Left cardiac atrium (tissue), 4 donors: ENCODE measurements around the gene CATSPERB. TPM values are rescaled to one million over a fixed set of nuclear protein-coding genes. Genes with fewer than 3 reads are reported as not detected.
"Not testable (repeated sequence)": the region's sequence is repeated elsewhere in the genome, so short reads cannot be mapped to it uniquely, and the experiment has no call there.

Experiments
- ATAC-seq, 2 donors: fragments of 200-7000 bp; cut with Tn5 transposase; one replicate each; pipeline ENCODE4 v1.9.1; 2020; ENCODE audit warnings: mild to moderate bottlenecking in 2 of 2, moderate library complexity in 2 of 2
- DNase-seq: peaks from one replicate; pipeline ENCODE4 v3.0.0-alpha.2; 2020
- intact Hi-C, 2 donors: fragments of 100-400 bp; cut with DNase I; formaldehyde crosslinking; loops; one replicate each; pipeline versions ENCODE4 v1.14.1 to v1.15.1; 2022 to 2023
- total RNA-seq, 2 donors: library from RNA; stranded (reverse); fragmentation: NEBNext Ultra II Directional; extraction: Animal tissue kit (Norgen Biotek cat#: 25700); gene quantifications; one replicate each; pipeline ENCODE4 v1.2.1, GENCODE V29; 2021
- donor health status: DM: no; HTN: yes; CAD: no.
- donor health status: DM: no; HTN: yes; CAD: no; lungs with severe emphysema.
- donor health status: DM: yes; HTN: yes; CAD: no.
- donor health status: Dilated cardiomyopathy.

CATSPERB gene
- total RNA-seq, 2 donors from 2014 or later = 1.8 to 2.3 TPM

GRCh38 chr14:91681118-91681517, 50.8 kb downstream of the CATSPERB start:
- DNase-seq = no peak
- no peak for ATAC-seq
- intact Hi-C loops = no loop called here

GRCh38 chr14:91679273-91679672, 52.6 kb downstream of the CATSPERB start:
- intact Hi-C loops = no loop called here
- no peak for DNase-seq
- no peak for ATAC-seq

GRCh38 chr14:91677687-91678086, 54.2 kb downstream of the CATSPERB start:
- ATAC-seq, intact Hi-C loops, DNase-seq: not testable (repeated sequence)

GRCh38 chr14:91674911-91675310, 57.0 kb downstream of the CATSPERB start:
- ATAC-seq (no peak), DNase-seq (no peak)
- intact Hi-C loops = no loop called here

GRCh38 chr14:91669867-91670266, 62.0 kb downstream of the CATSPERB start:
- ATAC-seq = no peak
- intact Hi-C loops = no loop called here
- DNase-seq = no peak

GRCh38 chr14:91667101-91667500, 64.8 kb downstream of the CATSPERB start:
- DNase-seq, ATAC-seq, intact Hi-C loops: not testable (repeated sequence)

GRCh38 chr14:91660790-91661189, 71.1 kb downstream of the CATSPERB start:
- ATAC-seq (no peak), DNase-seq (no peak)
- intact Hi-C loops = no loop called here

GRCh38 chr14:91654836-91655235, 77.0 kb downstream of the CATSPERB start:
- DNase-seq (no peak), ATAC-seq (no peak)
- intact Hi-C loops = loop anchor here (5.0 kb wide), 1 partner anchor 257 kb away; no protein-coding TSS in a partner anchor

- ATAC-seq = no peak
- intact Hi-C loops = loop anchor here (5.0 kb wide), 1 partner anchor 259 kb away; no protein-coding TSS in a partner anchor
- no peak for DNase-seq
Observed at GRCh38 chr14:91653451-91653850, 78.4 kb downstream of the CATSPERB start.

GRCh38 chr14:91649930-91650329, 82.0 kb downstream of the CATSPERB start:
- ATAC-seq (peak; percentile 37 to 41), DNase-seq (no peak)
- intact Hi-C loops = loop anchor here (5.0 kb wide), 1 partner anchor 262 kb away; no protein-coding TSS in a partner anchor

- DNase-seq = no peak
- intact Hi-C loops = no loop called here
Observed at GRCh38 chr14:91647856-91648255, 84.0 kb downstream of the CATSPERB start.

GRCh38 chr14:91636604-91637003, 95.3 kb downstream of the CATSPERB start:
- intact Hi-C loops = no loop called here
- ATAC-seq (no peak), DNase-seq (no peak)

More at GRCh38 chr14:91647856-91648255, 84.0 kb downstream of the CATSPERB start:
- ATAC-seq = no peak

GRCh38 chr14:91624757-91625156, 107.1 kb downstream of the CATSPERB start:
- intact Hi-C loops = no loop called here
- ATAC-seq = no peak
- DNase-seq = no peak

GRCh38 chr14:91614187-91614586, 117.7 kb downstream of the CATSPERB start:
- ATAC-seq (no peak), DNase-seq (no peak)
- intact Hi-C loops = no loop called here

GRCh38 chr14:91613459-91614112, 118.3 kb downstream of the CATSPERB start:
- intact Hi-C loops = no loop called here
- DNase-seq (no peak), ATAC-seq (no peak)

- no peak for DNase-seq
- ATAC-seq = no peak
- intact Hi-C loops = no loop called here
Observed at GRCh38 chr14:91611528-91611927, 120.4 kb downstream of the CATSPERB start.

- ATAC-seq (no peak), DNase-seq (no peak)
Observed at GRCh38 chr14:91609161-91609560, 122.7 kb downstream of the CATSPERB start.

GRCh38 chr14:91607322-91608047, 124.4 kb downstream of the CATSPERB start:
- ATAC-seq = no peak
- DNase-seq = no peak
- intact Hi-C loops = no loop called here

More at GRCh38 chr14:91609161-91609560, 122.7 kb downstream of the CATSPERB start:
- intact Hi-C loops = no loop called here

- intact Hi-C loops = no loop called here
- ATAC-seq (no peak), DNase-seq (no peak)
Observed at GRCh38 chr14:91606851-91607250, 125.0 kb downstream of the CATSPERB start.

GRCh38 chr14:91604611-91605010, 127.3 kb downstream of the CATSPERB start:
- DNase-seq, intact Hi-C loops, ATAC-seq: not testable (repeated sequence)
